Thyroid gland (tissue), 4 donors: ENCODE data around the gene ZNF691.

ENCODE experiments used
- POLR2A ChIP-seq, 2 donors: fragments of 450-650 bp; IDR thresholded peaks; one replicate each; pipeline ENCODE4 v1.6.1; 2017; ENCODE audit warnings: antibody characterized with exemption in 2 of 2, mild to moderate bottlenecking in 2 of 2, moderate library complexity in 1 of 2
- TF ChIP-seq, protein P1 (sequence below), 6 experiments: fragments of 200-600 bp in 3 of 6; fragments of 450-650 bp in 3 of 6; sonication (generic) in 3 of 6; IDR thresholded peaks; one replicate each; pipeline ENCODE4 v1.5.1; 2016 to 2019; ENCODE audit warnings: antibody characterized with exemption in 6 of 6, mild to moderate bottlenecking in 2 of 6, inconsistent platforms in 1 of 6, moderate library complexity in 1 of 6

DNA sequence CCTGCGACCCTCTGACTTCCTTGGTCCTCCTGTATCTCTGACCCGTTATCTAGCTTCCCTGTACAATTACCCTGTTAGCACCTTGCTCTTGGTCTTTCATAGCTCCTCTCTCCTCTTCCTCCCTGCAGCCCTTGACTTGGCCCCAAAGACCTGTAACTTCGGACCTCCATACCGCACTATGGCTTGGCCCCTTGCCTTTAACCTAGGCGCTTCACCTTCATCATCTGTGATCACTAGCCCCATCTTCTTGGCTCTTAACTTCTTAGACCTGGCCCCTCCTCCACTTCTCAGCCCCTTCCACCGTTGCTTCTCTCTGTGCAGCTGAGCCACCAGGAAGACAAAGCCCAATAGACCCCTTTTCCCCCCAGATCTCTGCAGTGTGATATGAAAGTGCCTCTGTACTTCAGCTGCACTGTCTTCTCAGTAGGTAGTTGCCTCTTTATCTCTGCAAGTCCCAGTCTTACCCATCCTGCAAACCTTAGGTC lies 740 bp downstream of the ZNF691 start:
- TF ChIP-seq POLR2A (IDR thresholded peaks at IDR 0.05): no peak
- TF ChIP-seq, protein P1, sequence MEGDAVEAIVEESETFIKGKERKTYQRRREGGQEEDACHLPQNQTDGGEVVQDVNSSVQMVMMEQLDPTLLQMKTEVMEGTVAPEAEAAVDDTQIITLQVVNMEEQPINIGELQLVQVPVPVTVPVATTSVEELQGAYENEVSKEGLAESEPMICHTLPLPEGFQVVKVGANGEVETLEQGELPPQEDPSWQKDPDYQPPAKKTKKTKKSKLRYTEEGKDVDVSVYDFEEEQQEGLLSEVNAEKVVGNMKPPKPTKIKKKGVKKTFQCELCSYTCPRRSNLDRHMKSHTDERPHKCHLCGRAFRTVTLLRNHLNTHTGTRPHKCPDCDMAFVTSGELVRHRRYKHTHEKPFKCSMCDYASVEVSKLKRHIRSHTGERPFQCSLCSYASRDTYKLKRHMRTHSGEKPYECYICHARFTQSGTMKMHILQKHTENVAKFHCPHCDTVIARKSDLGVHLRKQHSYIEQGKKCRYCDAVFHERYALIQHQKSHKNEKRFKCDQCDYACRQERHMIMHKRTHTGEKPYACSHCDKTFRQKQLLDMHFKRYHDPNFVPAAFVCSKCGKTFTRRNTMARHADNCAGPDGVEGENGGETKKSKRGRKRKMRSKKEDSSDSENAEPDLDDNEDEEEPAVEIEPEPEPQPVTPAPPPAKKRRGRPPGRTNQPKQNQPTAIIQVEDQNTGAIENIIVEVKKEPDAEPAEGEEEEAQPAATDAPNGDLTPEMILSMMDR (IDR thresholded peaks at IDR 0.05): no peak
